ENCODE measurements around the gene CHD5. TPM values are rescaled to one million over a fixed set of nuclear protein-coding genes. Genes with fewer than 3 reads are reported as not detected.

The CHD5 gene
- polyA plus RNA-seq, 1 experiment, result 0.02 TPM

DNA sequence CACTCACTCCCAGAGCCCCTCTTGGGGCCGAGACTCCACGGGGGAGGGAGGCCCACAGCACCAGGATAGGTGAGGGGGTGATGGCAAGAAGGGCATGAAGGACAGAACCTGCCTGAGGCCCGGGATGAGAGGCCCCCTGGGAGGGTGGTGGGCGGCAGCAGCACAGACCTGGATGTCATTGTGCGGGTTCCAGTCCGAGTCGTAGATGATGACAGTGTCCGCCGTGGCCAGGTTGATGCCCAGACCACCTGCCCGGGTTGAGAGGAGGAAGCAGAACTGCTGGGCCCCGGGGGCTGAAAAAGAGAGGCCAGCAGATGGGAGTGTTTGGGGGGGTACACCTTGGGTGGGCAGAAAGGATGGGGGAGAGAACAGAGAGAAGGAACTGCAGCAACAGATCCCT lies 50.1 kb downstream of the CHD5 start:
- POLR2A ChIA-PET, result no interaction called here
- no peak overlapping the region for H3K4me3 ChIP-seq (ENCODE audit: low read depth, low read length)
- CTCF ChIA-PET, result no interaction called here
- TF ChIP-seq, protein P1, sequence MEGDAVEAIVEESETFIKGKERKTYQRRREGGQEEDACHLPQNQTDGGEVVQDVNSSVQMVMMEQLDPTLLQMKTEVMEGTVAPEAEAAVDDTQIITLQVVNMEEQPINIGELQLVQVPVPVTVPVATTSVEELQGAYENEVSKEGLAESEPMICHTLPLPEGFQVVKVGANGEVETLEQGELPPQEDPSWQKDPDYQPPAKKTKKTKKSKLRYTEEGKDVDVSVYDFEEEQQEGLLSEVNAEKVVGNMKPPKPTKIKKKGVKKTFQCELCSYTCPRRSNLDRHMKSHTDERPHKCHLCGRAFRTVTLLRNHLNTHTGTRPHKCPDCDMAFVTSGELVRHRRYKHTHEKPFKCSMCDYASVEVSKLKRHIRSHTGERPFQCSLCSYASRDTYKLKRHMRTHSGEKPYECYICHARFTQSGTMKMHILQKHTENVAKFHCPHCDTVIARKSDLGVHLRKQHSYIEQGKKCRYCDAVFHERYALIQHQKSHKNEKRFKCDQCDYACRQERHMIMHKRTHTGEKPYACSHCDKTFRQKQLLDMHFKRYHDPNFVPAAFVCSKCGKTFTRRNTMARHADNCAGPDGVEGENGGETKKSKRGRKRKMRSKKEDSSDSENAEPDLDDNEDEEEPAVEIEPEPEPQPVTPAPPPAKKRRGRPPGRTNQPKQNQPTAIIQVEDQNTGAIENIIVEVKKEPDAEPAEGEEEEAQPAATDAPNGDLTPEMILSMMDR (IDR thresholded peaks at IDR 0.05; ENCODE audit: low read depth, low read length), result no peak
- H3K27ac ChIP-seq (ENCODE audit: low read depth, low read length), result no peak overlapping the region
- H3K9me3 ChIP-seq (ENCODE audit: control insufficient read depth, insufficient read depth, low read length), result peaks cover 32% of the 10 kb centered on the region; the same call in 1 of the 2 replicates
- no peak for DNase-seq (ENCODE audit: low read depth, low spot score)
- peaks cover 2% of the 10 kb centered on the region for H3K27me3 ChIP-seq (ENCODE audit: control insufficient read depth, insufficient read depth, low read length)

DNA sequence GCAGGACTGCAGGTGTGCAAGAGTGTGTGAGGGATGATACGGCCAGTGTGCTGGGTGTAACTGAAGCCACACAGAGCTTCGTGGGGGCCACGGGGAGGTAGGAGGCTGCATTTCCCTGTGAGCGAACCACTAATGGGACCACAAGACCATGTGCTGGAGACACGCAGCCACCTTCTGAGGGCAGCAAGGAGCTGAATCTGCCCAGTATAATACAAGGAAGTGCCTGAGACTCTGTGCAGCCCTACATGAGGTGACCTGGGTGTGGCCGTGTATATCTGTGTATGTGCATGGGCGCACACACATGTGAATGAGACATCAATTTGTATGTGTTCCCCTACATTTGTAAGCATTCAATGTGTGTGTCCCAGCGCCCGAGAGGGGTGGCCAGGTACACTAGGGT lies 50.8 kb downstream of the CHD5 start:
- Histone ChIP-seq H3K9me3 (ENCODE audit: control insufficient read depth, insufficient read depth, low read length) (peaks cover 32% of the 10 kb centered on the region; the same call in 1 of the 2 replicates), H3K27me3 (ENCODE audit: control insufficient read depth, insufficient read depth, low read length) (peaks cover 2% of the 10 kb centered on the region), H3K4me3 (ENCODE audit: low read depth, low read length) (no peak overlapping the region), H3K27ac (ENCODE audit: low read depth, low read length) (no peak overlapping the region)
- ChIA-PET POLR2A (no interaction called here), CTCF (no interaction called here)
- no peak for DNase-seq (ENCODE audit: low read depth, low spot score)
- TF ChIP-seq, protein P1 (IDR thresholded peaks at IDR 0.05; ENCODE audit: low read depth, low read length), result no peak

DNA sequence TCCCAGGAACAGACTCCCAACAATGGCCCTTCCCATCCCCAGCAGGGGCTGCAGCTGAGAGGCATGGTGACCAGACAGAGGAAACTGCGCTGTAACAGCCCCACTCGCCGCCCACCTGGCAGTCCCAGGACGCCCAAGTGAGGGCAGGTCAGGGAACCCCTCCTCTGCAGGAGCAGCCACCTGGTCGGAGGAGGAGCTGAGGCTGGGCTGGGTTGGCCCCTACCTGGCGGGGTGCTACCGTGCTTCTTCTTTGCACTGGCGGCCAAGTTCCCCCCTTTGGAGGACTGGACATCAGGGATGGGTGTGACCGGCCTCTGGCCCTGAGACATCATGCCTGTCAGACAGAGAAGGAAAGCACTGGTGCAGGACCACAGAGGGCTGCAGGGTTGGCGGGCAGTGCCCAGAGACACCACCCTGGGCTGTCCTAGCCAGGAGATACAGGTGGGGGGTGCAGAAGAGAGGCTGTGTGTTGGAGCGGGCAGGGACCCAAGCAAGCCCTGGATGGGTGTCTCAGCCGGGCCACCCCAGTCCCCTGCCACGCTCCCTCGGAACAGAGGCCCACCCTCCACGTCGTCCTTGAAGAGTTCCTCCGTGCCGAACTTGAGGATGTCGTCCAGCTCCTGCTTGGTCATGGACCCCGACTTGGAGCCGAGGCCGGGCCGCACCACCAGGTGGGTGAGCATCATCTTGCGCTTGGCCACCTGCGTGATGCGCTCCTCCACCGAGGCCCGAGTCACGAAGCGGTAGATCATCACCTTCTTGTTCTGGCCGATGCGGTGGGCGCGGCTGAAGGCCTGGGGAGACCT lies 51.6 kb downstream of the CHD5 start:
- Histone ChIP-seq H3K9me3 (ENCODE audit: control insufficient read depth, insufficient read depth, low read length) (peaks cover 32% of the 10 kb centered on the region; the same call in 1 of the 2 replicates), H3K4me3 (ENCODE audit: low read depth, low read length) (no peak overlapping the region), H3K27me3 (ENCODE audit: control insufficient read depth, insufficient read depth, low read length) (peaks cover 2% of the 10 kb centered on the region), H3K27ac (ENCODE audit: low read depth, low read length) (no peak overlapping the region)
- no peak for DNase-seq (ENCODE audit: low read depth, low spot score)
- ChIA-PET POLR2A (no interaction called here), CTCF (interaction anchor here (0.6 kb wide), 1 partner anchor 75 kb away, joined by 4 read pairs; no protein-coding TSS in a partner anchor)
- TF ChIP-seq, protein P1 (IDR thresholded peaks at IDR 0.05; ENCODE audit: low read depth, low read length), result no peak

DNA sequence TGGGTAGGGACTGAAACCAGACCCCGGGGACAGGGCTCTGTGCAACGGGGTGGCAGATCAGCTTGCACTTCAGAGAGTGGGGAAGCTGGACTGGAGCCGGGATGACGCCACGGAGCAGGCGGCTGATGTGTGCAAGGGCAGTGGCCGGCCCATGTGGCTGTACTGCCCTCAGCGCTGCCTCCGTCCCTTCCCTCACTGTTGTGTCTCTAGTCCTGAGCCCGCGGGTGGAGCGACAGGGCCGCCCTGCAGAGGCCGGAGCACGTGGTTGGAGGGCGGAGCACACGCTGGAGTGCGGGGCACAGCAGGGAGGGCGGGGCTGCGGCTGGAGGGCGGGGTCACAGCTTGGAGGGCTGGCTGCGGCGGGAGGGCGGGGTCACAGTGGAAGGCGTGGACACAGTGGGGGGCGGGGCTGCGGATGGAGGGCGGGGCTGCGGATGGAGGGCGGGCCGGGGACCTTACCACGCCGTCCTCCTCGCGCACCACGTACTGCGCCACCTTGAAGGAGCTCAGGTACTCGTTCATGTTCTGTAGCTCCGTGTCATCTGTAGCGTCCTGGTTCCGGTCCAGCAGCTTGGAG lies 52.4 kb downstream of the CHD5 start:
- DNase-seq (ENCODE audit: low read depth, low spot score), result no peak
- ChIA-PET POLR2A (no interaction called here), CTCF (interaction anchor here (0.6 to 0.7 kb wide), 2 partner anchors 17 to 75 kb away, joined by 4 read pairs; no protein-coding TSS in a partner anchor)
- peaks cover 24% of the 10 kb centered on the region; the same call in 1 of the 2 replicates for H3K9me3 ChIP-seq (ENCODE audit: control insufficient read depth, insufficient read depth, low read length)
- TF ChIP-seq, protein P1 (IDR thresholded peaks at IDR 0.05; ENCODE audit: low read depth, low read length), result no peak
- H3K27ac ChIP-seq (ENCODE audit: low read depth, low read length), result no peak overlapping the region
- H3K4me3 ChIP-seq (ENCODE audit: low read depth, low read length), result no peak overlapping the region
- peaks cover 2% of the 10 kb centered on the region for H3K27me3 ChIP-seq (ENCODE audit: control insufficient read depth, insufficient read depth, low read length)

DNA sequence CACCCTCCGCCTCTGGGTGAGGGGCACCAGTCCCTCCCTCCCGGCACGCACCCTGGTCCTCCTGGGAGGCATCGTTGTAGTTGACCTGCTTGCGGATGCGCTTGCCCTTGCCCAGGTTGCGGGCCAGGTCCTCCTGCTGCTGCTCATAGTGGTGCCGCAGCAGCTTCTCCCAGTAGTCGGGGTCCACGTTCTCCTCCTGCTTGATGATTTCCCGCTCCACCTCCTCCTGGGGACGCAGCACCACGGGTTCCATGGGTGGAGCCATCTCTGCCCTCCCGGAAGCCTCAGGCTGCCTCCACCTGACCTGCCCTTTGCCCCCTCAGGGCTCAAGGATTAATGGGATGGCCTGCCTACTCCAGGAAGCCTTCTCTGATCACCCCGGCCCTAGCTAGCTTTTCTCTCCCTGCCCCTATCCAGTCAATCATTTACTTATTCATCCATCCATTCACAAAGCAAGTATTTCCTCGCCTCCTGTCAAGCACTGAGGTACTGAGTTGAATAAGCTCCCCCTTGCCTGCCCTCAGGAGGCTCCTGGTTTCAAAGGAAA lies 53.5 kb downstream of the CHD5 start:
- ChIA-PET POLR2A (no interaction called here), CTCF (interaction anchor here (0.7 kb wide), 1 partner anchor 16 kb away, joined by 4 read pairs; no protein-coding TSS in a partner anchor)
- H3K27me3 ChIP-seq (ENCODE audit: control insufficient read depth, insufficient read depth, low read length), result peaks cover 2% of the 10 kb centered on the region
- DNase-seq (ENCODE audit: low read depth, low spot score), result no peak
- H3K9me3 ChIP-seq (ENCODE audit: control insufficient read depth, insufficient read depth, low read length), result peaks cover 20% of the 10 kb centered on the region; the same call in 1 of the 2 replicates
- no peak overlapping the region for H3K4me3 ChIP-seq (ENCODE audit: low read depth, low read length)
- no peak overlapping the region for H3K27ac ChIP-seq (ENCODE audit: low read depth, low read length)
- TF ChIP-seq, protein P1 (IDR thresholded peaks at IDR 0.05; ENCODE audit: low read depth, low read length), result no peak

Data from AG04450 (cell line).